Naive thymus-derived CD4-positive, alpha-beta T cell (primary cell): ENCODE results near the gene CAPZA2. TPM values are rescaled to one million over a fixed set of nuclear protein-coding genes. Genes with fewer than 3 reads are reported as not detected.
A peak's percentile ranks its signal among the peaks of the same experiment; 100 is the strongest.
"Not testable (repeated sequence)": the region's sequence is repeated elsewhere in the genome, so short reads cannot be mapped to it uniquely, and the experiment has no call there.

Source experiments
- ATAC-seq: fragments of 150-1000 bp; cut with Tn5 transposase; 2 replicates; pipeline ENCODE4 v1.10.0; 2021; ENCODE audit warnings: mild to moderate bottlenecking, moderate library complexity
- CTCF ChIA-PET: fragments of 350-600 bp; sonication (Branson Sonifier 250); formaldehyde crosslinking; loops from one replicate; lab custom pipeline; 2021; ENCODE audit warnings: antibody characterized with exemption; lab: Charles Lee
- POLR2A ChIA-PET: fragments of 350-600 bp; sonication (Branson Sonifier 250); formaldehyde crosslinking; loops from one replicate; lab custom pipeline; 2021; ENCODE audit warnings: antibody characterized with exemption, inconsistent platforms; lab: Charles Lee
- DNase-seq, 9 donors: peaks; one replicate each; pipeline versions ENCODE4 v3.0.0 to v3.0.0-alpha.2; 2020 to 2022; ENCODE audit warnings: mixed read lengths in 1 of 9
- H3K27ac ChIP-seq: one replicate; pipeline ENCODE4 v1.7.0; 2013; ENCODE audit warnings: mild to moderate bottlenecking, low read depth, low read length, moderate library complexity
- H3K27me3 ChIP-seq, 2 donors: one replicate each; pipeline ENCODE4 v1.7.0; 2013; ENCODE audit warnings: low read length in 2 of 2, mild to moderate bottlenecking in 2 of 2, moderate library complexity in 2 of 2; ENCODE audit not compliant: control insufficient read depth in 2 of 2, insufficient read depth in 2 of 2
- H3K36me3 ChIP-seq, 3 experiments: 1 replicate in 2 of 3; 2 replicates in 1 of 3; pipeline ENCODE4 v1.7.0; 2013; ENCODE audit warnings: low read length in 3 of 3, mild to moderate bottlenecking in 3 of 3, moderate library complexity in 1 of 3; ENCODE audit not compliant: insufficient read depth in 3 of 3, control insufficient read depth in 2 of 3
- H3K4me1 ChIP-seq, 2 donors: one replicate each; pipeline ENCODE4 v1.7.0; 2013; ENCODE audit warnings: low read length in 2 of 2, mild to moderate bottlenecking in 2 of 2, moderate library complexity in 1 of 2; ENCODE audit not compliant: control insufficient read depth in 2 of 2, insufficient read depth in 2 of 2
- H3K4me3 ChIP-seq: 2 replicates; pipeline ENCODE4 v1.7.0; 2013; ENCODE audit warnings: mild to moderate bottlenecking, low read length
- H3K9me3 ChIP-seq, 3 experiments: 1 replicate in 2 of 3; 2 replicates in 1 of 3; pipeline ENCODE4 v1.7.0; 2013; ENCODE audit warnings: low read length in 3 of 3; ENCODE audit not compliant: control insufficient read depth in 2 of 3
- H3K27ac Mint-ChIP-seq, 9 donors: one replicate each; pipeline ENCODE4 v1.8.0; 2020 to 2022; ENCODE audit warnings: mixed read lengths in 9 of 9, mild to moderate bottlenecking in 8 of 9, moderate library complexity in 5 of 9, inconsistent platforms in 2 of 9
- H3K27me3 Mint-ChIP-seq, 5 donors: one replicate each; pipeline ENCODE4 v1.8.0; 2021 to 2022; ENCODE audit warnings: mixed read lengths in 5 of 5, mild to moderate bottlenecking in 1 of 5
- H3K36me3 Mint-ChIP-seq, 5 donors: one replicate each; pipeline ENCODE4 v1.8.0; 2020 to 2022; ENCODE audit warnings: mixed read lengths in 5 of 5, mild to moderate bottlenecking in 3 of 5, inconsistent platforms in 1 of 5
- H3K4me1 Mint-ChIP-seq, 7 donors: one replicate each; pipeline ENCODE4 v1.8.0; 2020 to 2022; ENCODE audit warnings: mixed read lengths in 7 of 7, mild to moderate bottlenecking in 3 of 7, inconsistent platforms in 1 of 7
- H3K4me3 Mint-ChIP-seq, 10 donors: one replicate each; pipeline ENCODE4 v1.8.0; 2020 to 2022; ENCODE audit warnings: mild to moderate bottlenecking in 10 of 10, mixed read lengths in 10 of 10, moderate library complexity in 6 of 10, inconsistent platforms in 2 of 10
- H3K9me3 Mint-ChIP-seq, 11 donors: one replicate each; pipeline ENCODE4 v1.8.0; 2020 to 2022; ENCODE audit warnings: mixed read lengths in 11 of 11, mild to moderate bottlenecking in 4 of 11, inconsistent platforms in 1 of 11, moderate library complexity in 1 of 11
- intact Hi-C, 2 donors: fragments of 100-400 bp; cut with micrococcal nuclease; formaldehyde crosslinking; loops; one replicate each; pipeline ENCODE4 v1.15.1; 2023
- polyA plus RNA-seq, 2 donors: library from polyadenylated mRNA; unstranded; fragments of 300-500 nt; fragmentation: Illumina TruSeq; gene quantifications; one replicate each; pipeline ENCODE4 v1.2.3, GENCODE V29; 2021
- total RNA-seq, 6 experiments: library from RNA in 5 of 6; stranded (reverse) in 5 of 6; gene quantifications; 1 replicate in 5 of 6; 2 replicates in 1 of 6; pipeline ENCODE4 v1.2.3 and lab custom pipeline; 2021 to 2026

The CAPZA2 gene
- total and polyA plus RNA-seq, 7 experiments from 2014 or later: 86.2 to 191 (median 118) TPM

DNA sequence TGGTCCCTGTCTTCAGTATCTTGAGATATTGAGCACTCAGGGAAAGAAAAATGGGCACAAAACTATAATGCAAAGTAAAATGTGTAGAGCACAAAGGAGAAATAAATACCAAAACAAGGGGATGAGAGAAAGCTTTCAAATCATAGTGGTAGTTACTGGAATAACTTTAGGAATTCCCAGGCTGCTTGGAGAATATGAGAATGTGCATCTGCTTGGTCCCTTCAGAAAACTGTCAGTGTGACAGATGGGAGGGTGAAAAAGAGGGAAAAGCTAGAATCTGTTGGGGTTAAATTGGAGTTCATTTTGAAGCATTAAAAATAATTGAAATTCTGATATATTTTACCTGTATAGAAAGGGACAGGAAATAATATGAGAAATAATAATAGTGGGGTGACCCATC, 106.2 kb downstream of the CAPZA2 start:
- H3K4me3 Mint-ChIP-seq: no peak overlapping the region
- H3K36me3 Mint-ChIP-seq: peaks cover 0 to 13% (median 0%) of the 10 kb centered on the region in 5 donors
- CTCF ChIA-PET: interaction anchor here (0.7 kb wide), 1 partner anchor 72 kb away, joined by 3 read pairs; no protein-coding TSS in a partner anchor
- Histone ChIP-seq H3K27ac (no peak overlapping the region), H3K4me3 (no peak overlapping the region), H3K4me1 (no peaks in the 10 kb centered on the region), H3K36me3 (no peaks in the 10 kb centered on the region), H3K9me3 (no peaks in the 10 kb centered on the region), H3K27me3 (no peaks in the 10 kb centered on the region)
- POLR2A ChIA-PET: no interaction called here
- H3K9me3 Mint-ChIP-seq: no peaks in the 10 kb centered on the region
- peaks cover 0 to 6% (median 0%) of the 10 kb centered on the region in 7 donors for H3K4me1 Mint-ChIP-seq
- no peak for DNase-seq
- H3K27me3 Mint-ChIP-seq: peaks cover 0 to 13% (median 0%) of the 10 kb centered on the region in 5 donors
- ATAC-seq: no peak
- intact Hi-C loops: no loop called here
- H3K27ac Mint-ChIP-seq: no peak overlapping the region

DNA sequence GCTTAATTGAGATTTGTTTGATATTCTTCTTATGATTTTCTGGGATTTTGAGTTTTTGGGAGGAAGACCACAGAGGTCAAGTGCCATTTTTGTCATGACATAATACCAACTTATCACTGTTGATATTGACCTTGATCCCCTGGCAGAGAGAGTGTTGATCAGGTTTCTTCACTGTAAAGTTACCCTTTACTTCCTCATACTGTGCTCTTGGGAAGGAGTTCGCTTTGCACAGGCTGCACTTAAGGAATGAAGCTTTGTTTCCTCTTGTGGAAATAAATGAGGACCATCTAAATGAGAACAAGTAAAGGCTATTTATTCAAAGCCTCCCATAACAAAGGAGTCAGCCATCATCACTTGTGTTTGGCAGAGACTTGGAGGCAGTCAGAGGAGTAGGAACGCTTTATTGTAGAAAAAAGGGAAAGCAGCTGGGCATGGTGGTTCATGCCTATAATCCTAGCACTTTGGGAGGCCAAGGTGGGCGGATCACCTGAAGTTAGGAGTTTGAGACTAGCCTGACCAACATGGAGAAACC, 107.0 kb downstream of the CAPZA2 start:
- no peaks in the 10 kb centered on the region for H3K4me1 ChIP-seq
- no peaks in the 10 kb centered on the region for H3K36me3 ChIP-seq
- H3K27ac ChIP-seq: no peak overlapping the region
- CTCF ChIA-PET: interaction anchor here (2.2 kb wide), 1 partner anchor 19 kb away, joined by 6 read pairs; no protein-coding TSS in a partner anchor
- Mint-ChIP-seq H3K36me3 (peaks cover 0 to 16% (median 0%) of the 10 kb centered on the region in 5 donors), H3K9me3 (no peaks in the 10 kb centered on the region), H3K4me3 (no peak overlapping the region), H3K27ac (no peak overlapping the region), H3K27me3 (peaks cover 0 to 13% (median 0%) of the 10 kb centered on the region in 5 donors), H3K4me1 (peaks cover 0 to 6% (median 0%) of the 10 kb centered on the region in 7 donors)
- intact Hi-C loops: no loop called here
- no peak overlapping the region for H3K4me3 ChIP-seq
- POLR2A ChIA-PET: no interaction called here
- DNase-seq: no peak
- ATAC-seq: no peak
- H3K9me3 ChIP-seq: no peaks in the 10 kb centered on the region
- no peaks in the 10 kb centered on the region for H3K27me3 ChIP-seq

DNA sequence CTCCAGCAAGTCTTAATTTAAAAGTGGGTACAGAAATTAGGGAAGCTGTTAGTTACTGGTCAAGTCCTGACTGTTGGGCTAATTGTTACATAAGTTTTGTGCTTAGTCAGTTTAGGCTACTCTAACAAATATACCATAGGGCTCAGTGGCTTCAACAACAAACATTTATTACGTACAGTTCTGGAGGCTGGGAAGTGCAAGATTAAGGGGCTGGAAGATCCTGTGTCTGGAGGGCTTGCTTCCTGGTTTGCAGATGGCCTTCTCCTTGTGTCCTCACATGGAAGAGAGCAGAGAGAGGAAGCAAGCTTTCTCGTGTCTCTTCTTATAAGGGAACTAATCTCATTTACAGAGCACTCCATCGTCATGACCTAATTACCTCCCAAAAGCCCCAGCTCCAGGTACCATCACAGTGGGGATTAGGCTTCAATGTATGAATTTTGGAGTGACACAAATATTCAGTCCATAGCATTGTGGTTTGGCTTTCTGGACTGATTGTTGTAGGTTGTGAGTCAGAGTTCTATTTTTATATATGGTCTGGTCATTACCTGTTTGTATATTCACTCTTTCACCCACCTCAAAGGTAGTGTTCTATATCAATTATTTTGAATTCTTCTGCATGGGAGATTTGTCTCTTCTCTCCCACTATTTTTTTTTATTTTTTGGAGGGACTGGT, 108.0 kb downstream of the CAPZA2 start:
- peaks cover 0 to 13% (median 0%) of the 10 kb centered on the region in 5 donors for H3K27me3 Mint-ChIP-seq
- H3K9me3 ChIP-seq: no peaks in the 10 kb centered on the region
- H3K27ac ChIP-seq: no peak overlapping the region
- H3K4me3 Mint-ChIP-seq: no peak overlapping the region
- no peak overlapping the region for H3K27ac Mint-ChIP-seq
- intact Hi-C loops: no loop called here
- peaks cover 0 to 6% (median 0%) of the 10 kb centered on the region in 7 donors for H3K4me1 Mint-ChIP-seq
- no peaks in the 10 kb centered on the region for H3K9me3 Mint-ChIP-seq
- H3K27me3 ChIP-seq: no peaks in the 10 kb centered on the region
- peaks cover 0 to 16% (median 4%) of the 10 kb centered on the region in 5 donors for H3K36me3 Mint-ChIP-seq
- ChIA-PET POLR2A (no interaction called here), CTCF (interaction anchor here (2.2 kb wide), 1 partner anchor 18 kb away, joined by 6 read pairs; no protein-coding TSS in a partner anchor)
- H3K4me3 ChIP-seq: no peak overlapping the region
- no peaks in the 10 kb centered on the region for H3K4me1 ChIP-seq
- DNase-seq (no peak), ATAC-seq (peak; percentile 54)
- H3K36me3 ChIP-seq: no peaks in the 10 kb centered on the region

DNA sequence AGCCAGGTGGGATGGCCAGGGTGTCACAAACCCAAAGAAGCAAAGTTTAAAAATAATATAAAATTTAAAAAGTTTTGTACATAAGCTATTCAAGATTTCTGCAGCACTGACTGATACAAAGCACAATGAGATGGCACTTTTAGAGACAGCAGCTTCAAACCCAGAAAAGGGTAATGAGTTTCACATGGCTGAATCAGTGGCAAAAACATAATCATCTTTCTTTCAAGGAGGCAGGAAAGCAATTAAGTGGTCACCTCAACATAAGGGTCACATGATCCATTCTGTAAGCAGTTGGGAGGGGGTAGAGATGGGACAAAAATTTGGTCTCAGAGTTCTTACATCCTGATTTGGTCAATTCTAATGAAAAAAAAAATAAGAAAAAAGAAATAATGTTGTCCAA, 108.8 kb downstream of the CAPZA2 start:
- H3K4me1 Mint-ChIP-seq, POLR2A ChIA-PET: not testable (repeated sequence)
- CTCF ChIA-PET: interaction anchor here (0.6 to 2.2 kb wide), 2 partner anchors 17 to 156 kb away, joined by 3 to 6 read pairs; no protein-coding TSS in a partner anchor

More for the DNA sequence above, 108.8 kb downstream of the CAPZA2 start:
- H3K4me1 ChIP-seq, H3K4me3 ChIP-seq, H3K4me3 Mint-ChIP-seq, ATAC-seq, DNase-seq, intact Hi-C loops, H3K27ac Mint-ChIP-seq, H3K27ac ChIP-seq, H3K27me3 ChIP-seq, H3K9me3 Mint-ChIP-seq, H3K9me3 ChIP-seq, H3K36me3 ChIP-seq: not testable (repeated sequence)
- Mint-ChIP-seq H3K27me3 (peaks cover 0 to 13% (median 0%) of the 10 kb centered on the region in 5 donors), H3K36me3 (peaks cover 0 to 16% (median 4%) of the 10 kb centered on the region in 5 donors)

Other genes with a start within 250 kb of the CAPZA2 start
- gene MET, start 190.4 kb upstream of the CAPZA2 start, total RNA-seq: 1 to 10 TPM in 1 of 5 experiments, under 1 TPM in 2, not detected in 2; 0.19 to 1.0 (median 0.73) TPM
- gene MET, start 190.4 kb upstream of the CAPZA2 start, polyA plus RNA-seq: not detected
- gene ST7, start 90.9 kb downstream of the CAPZA2 start, total RNA-seq: 1 to 10 TPM; 2.1 to 6.4 (median 4.4) TPM
- gene ST7, start 90.9 kb downstream of the CAPZA2 start, polyA plus RNA-seq: 1 to 10 TPM; 3.0 to 4.1 TPM